KBM-7 (cell line): ENCODE results near the gene RPLP2.
A peak's percentile ranks its signal among the peaks of the same experiment; 100 is the strongest.

Experiments
- DNase-seq: peaks from one replicate; pipeline ENCODE4 v3.0.0-alpha.2; 2015
- in situ Hi-C: fragments of 300-500 bp; cut with MboI; formaldehyde crosslinking; loops from 2 replicates; pipeline ENCODE4 v1.14.3; 2020; ENCODE audit warnings: low sequenced_read_pairs, low pct_unique_long_range_greater_than_20kb, mixed read lengths

RPLP2 gene

DNA sequence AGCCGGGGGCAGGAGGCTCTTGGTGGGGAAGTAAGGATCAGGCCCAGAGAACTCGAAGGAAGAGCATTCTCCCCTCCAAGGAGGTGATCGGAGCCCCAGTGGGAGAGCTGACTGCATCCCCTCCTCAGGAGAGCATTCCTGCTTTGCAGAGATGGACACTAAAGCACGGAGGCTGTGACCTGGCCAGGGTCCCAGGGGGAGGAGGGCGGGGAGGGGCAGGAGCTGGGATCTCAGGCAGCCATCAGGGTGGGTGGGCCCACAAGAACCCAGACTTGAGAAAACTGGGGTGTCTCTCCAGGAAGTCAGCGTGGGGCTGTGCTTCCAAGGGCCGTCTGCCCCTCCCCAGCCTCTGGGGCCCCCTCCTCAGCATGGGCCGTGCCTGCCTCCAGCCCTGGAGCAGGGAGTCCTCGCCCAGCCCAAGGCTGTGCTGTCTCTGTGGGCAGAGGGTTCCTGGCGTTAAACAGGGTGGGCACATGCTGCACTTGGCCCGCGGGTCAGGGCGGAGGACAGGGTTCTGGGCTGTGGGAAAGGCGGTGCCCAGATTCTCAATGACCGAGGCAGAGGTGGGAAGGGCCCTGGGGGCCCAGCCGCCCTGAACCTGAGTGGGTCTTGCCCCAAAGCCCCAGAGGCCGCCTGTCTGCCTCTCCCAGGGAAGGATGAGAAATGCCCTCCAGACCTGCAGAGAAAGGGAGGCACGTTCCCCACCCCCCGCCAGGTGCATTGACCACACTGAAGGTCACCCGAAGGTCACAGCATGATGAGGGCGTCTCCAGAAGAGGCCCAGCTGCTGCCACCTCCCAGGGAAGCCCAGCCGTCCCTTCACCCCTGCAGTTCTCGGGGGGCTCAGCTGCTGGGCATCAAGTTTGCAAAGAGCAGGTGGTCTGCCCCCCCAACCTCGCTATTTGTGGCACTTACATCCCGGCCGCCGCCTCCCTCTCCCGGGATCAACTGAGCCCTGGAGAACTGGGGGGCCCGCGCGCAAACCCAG is 20.5 kb upstream of the RPLP2 start:
- DNase-seq: no peak
- in situ Hi-C loops: no loop called here

DNA sequence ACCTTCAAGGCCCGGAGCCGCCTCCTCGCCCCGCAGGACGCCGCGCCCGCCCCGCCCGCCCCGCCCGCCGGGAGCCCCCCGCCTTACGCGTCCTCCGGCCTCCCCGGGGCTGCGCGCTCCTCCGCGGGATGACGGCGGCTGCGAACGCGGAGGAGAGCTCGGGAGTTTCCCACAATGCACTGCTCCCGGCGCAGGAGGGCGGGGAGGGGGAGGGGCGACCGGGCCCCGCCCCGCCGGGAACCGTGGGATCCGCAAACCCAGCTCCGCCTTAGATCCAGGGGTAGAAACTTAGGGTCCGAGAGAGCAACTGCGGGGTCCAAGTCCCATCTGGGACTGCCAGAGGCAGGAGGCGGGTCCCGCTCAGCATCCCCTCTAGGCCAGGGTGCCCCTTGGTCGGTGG is 19.8 kb upstream of the RPLP2 start, which contains the start of gene CEND1:
Gene CEND1 (minus strand): TSS at position 148 of the 400 bp plus-strand sequence. CDS start 1,514 bp downstream, outside the sequence.
- DNase-seq: no peak
- in situ Hi-C loops: no loop called here

DNA sequence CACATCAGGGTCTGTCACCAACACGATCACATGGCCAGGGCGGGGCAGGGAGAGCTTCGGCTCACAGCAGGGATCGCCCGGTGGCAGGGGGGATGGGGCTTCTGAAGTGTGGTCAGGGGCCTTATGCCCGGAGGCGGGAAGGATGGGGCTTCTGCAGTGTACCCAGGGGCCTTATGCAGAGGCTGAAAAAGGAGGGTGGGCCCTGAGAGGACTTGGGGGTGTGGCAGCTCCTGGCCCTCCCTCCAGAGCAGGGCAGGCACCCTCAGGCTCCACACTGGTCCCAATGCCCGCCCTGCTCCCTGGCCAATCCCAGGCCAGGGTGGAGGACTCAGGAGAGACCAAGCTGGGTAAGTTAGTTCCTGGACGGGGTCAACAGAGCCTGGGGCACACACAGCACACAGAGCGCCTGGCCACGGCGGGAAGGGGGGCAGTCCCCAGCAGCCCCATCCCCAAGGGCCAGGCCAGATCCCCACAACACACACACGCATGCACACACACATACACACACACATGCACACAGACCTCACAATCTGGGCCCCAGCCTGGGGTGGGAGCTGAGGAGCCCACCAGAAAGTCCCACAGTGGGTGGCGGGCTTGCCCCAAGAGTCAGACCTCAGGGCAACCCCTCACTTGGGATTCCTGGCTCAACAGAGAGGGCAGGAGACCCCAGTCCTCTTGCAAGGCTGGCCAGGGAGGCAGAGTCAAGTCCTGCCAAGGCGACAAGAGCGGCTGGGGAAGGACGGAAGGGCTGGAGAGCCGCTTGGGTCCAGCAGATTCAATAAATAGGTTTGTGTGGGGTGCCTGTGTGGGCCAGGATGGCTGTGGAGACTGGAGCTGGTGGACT is 18.8 kb upstream of the RPLP2 start:
- DNase-seq: no peak
- in situ Hi-C loops: no loop called here

DNA sequence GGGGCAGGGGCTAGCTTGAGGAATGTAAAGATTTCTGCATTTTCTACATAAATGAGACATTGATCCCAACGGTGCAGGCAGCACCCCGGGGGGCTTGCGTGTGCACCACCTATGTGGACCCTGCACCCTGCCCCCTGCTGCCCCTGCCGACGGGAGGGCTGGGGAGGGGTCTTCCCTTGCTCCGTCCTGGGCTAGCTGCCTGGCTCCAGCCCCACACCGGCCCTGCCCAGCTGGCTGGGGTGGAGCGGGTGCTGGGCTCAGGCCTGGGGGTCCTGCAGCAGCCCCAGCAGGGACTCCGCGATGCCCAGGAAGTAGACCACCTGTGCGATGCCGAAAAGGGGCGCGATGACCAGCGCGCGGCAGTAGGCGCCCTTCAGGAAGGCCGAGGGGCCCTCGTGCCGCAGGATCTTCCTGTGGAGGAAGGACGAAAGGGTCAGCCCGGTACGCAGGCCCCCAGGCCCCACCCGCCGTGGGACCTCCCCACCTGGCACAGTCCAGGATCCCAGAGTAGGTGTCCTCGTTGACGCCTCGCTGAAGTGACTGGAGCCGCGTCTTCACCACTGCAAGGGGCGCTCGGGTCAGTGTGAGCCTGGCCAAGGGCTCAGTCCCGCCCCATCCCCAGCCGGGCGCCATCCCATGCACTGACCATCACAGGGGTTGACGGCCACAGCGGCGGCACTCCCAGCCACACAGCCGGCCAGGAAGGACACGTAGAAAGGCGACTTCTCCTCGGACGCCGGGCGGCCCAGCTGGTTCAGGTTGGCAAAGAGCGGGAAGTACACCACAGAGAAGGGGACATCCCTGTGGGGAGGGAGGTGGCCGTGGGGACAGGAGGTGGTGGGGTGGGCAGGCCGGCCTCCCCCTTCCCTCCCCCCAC is 17.9 kb upstream of the RPLP2 start:
- in situ Hi-C loops: no loop called here
- DNase-seq: no peak

DNA sequence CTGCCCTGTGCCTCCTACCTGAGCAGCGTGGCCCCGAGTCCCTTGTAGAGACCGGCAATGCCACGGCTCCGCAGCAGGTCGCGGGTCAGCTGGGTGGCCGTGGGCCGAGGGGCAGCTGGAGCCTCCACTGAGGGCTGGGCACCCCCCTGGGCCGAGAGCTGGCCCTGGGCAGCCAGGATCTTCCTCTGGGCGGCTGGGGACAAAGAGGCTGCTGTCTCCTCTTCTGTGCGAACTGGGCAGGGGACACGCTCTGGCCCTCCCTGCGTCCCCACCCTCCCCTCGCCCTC is 17.3 kb upstream of the RPLP2 start:
- no peak for DNase-seq
- in situ Hi-C loops: no loop called here

DNA sequence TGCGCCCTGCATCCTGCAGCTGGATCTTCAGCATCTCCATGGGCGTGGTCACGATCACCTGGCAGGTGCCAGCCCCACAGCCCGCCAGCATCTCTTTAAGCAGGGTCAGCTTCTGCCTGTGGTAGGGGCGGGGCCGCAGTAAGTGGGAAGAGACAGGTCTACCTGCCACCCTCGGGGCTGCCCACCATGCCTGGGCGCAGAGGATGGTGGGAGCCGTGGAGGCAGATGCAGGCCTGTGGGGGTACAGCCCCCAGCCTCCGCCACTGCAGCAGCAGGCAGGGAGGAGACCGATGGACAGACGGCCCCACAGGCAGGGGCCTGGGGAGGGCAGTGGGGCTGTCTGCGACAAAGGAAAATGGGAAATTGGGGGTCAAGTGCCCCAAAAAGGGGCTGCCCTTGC is 16.9 kb upstream of the RPLP2 start:
- DNase-seq: no peak

DNA sequence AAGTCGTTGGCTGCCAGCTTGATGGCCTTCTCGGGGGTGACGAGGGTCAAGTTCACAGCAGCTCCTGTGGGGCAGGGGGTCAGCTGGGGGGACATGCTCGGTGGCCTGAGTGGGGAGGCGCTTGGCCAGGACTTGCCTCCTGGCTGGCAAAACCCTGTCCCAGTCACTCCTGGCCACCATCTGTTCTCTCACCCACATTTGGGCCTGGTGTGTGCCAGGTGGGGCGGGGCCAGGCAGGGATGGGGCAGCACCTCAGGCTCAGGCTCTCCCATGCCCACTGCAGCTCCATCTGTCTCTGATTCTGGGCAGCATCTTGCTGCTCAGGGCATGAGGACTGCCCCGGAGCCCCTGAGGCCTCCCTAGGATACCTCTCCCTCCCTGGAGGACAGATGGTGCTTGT is 16.2 kb upstream of the RPLP2 start:
- in situ Hi-C loops: no loop called here
- DNase-seq: no peak

More for the DNA sequence above, 16.9 kb upstream of the RPLP2 start:
- in situ Hi-C loops: no loop called here

DNA sequence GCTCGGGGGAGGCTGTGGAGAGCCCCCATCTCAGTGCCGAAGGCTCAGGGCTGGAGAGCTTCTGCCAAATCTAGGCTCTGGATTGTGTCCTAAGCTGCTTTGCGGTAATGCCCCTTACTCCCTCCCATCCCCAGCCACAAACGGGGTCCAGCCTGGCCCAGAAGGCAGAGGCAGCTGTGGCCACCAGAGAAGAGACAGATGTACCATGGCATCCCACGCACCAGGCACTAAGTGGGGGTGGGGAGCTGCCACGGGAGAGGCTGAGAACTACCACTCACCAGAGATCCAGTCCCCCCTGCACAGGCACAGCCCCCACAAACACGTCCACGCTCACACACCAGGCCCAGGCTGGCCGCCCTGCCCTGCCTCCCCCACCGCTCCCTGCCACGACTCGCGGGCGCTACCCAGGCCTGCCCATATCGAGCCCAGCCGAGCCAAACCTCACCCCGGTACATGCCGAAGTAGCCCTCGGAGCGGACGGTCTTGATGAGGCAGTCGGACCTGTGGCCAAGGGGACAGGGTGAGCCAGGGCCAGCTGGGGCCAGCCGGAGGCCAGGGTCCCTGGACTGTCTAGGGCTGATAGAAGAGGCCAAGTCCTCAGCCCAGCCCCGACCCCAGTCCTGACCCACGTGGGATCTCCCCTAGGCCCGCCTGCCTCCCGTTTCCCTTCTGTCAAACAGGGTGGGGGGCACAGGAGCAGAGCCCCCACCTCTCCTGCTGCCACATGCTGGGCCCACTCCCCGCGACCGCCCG is 15.6 kb upstream of the RPLP2 start:
- in situ Hi-C loops: no loop called here

DNA sequence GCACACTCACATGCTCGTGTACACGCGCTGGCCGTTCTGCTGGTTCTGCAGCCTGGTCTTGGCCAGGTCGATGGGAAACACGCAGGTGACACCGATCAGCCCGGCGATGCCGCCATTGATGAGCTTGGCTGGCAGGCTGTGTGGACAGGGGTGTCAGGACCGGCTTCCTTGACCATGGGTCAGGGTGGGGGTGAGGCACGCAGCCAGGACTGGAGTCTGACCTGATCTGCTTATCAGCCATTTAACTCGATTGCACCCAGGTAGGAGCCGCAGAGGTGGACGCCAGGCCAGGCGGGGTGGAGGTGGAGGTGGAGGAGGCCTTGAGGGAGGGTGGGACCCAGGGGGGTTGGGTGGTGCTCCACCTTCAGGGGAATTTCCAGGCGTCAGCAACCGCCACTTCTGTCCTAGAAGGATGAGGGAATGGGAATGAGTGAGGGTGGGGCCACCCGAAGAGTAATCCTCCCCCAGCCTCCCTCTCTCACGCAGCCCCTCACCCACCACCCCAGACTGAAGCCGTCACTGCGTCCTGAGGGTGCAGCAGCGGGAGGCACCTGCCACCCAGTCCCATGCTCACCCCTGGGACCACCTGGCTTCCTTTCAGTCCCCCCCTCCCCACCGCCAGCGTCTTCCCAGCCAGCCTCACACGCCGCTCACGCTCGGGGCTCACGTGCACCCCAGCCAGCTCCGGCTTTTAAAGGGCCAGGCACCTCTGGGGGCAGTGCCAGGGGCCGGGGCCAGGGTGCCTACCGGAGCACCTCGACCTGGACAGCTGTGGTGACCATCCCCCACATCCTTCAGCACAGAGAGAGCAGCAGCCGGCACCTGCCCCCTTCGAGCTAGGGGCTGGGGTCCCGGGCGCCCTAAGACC is 14.8 kb upstream of the RPLP2 start:
- in situ Hi-C loops: no loop called here
- no peak for DNase-seq

More for the DNA sequence above, 15.6 kb upstream of the RPLP2 start:
- no peak for DNase-seq

DNA sequence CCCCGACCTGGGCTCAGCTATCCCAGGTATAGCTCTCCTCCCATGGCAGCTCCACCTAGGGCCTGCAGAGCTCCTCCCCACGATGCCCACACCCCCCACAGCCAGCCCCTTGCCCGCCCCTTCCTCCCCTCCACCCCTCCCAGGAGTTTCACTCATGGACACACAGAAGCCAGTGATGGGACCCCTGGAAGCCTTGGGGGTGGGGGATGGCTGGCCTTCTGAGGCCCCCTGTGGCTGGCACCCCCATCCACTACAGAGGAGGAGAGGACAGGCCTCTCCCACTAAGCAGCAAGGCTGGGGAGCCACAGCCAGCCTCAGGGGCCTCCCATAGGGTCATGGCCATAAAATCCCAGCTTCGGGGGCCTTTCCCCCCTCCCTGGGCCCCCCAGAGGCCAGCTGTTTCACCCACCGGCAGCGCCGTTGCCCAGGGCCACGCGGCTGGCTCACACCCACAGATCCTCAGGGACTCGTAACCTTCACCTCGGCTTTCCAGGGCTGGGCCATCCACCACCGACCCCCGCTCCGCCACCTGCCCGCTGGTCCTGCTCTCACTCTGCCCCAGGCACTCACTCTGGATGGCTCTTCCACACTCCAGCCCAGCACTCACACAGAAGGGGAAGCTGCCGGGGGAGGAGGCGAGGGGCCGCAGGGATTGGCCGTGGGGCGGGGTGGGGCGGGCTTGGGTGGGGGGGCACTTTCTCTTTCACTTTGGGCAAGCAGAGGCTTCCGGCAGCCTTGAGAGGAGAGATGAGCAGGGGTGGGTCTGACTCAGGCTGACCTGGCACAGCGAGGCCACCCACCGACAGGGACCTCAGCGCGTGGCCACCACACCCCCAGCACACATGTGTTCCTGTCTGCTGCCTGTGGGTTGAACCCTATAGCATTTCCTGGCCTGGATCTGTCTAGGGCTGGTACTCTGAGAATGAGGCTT is 13.9 kb upstream of the RPLP2 start:
- in situ Hi-C loops: no loop called here
- DNase-seq: peak; percentile 65

DNA sequence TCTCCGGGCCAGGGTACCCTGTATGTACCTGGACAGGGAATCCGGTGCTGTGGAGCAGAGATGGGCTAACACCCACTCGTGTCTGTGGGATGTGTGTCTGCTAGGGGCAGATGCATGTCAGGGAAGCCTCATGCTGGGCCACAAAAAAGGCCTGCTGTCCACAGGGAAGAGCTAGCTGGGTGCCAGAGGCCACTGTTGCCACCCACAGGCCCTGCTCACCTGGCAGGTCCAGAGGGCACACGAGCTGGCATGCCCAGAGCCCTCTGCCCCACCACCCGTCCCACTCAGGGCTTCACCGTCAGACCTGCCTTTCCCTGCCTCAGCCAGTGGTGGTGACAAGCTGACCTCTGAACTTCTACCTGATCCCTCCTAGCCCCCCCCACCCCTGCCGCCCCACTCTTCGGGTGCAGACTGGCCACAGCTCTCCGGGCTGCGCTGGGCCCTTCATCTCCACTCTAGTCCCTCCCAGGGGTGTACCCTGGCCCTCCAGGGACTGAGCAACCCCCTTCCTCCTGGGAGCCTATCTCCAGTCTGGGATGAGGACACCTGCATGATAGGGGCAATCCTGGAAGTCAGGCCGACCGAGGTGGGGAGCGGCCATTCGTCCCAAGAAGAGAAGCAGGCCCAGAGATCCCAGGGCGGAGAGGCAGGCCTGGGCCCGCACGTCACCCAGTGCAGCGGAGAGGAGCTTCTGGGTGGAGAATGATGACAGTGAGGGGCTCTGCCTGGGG is 13.0 kb upstream of the RPLP2 start:
- in situ Hi-C loops: no loop called here
- DNase-seq: no peak

DNA sequence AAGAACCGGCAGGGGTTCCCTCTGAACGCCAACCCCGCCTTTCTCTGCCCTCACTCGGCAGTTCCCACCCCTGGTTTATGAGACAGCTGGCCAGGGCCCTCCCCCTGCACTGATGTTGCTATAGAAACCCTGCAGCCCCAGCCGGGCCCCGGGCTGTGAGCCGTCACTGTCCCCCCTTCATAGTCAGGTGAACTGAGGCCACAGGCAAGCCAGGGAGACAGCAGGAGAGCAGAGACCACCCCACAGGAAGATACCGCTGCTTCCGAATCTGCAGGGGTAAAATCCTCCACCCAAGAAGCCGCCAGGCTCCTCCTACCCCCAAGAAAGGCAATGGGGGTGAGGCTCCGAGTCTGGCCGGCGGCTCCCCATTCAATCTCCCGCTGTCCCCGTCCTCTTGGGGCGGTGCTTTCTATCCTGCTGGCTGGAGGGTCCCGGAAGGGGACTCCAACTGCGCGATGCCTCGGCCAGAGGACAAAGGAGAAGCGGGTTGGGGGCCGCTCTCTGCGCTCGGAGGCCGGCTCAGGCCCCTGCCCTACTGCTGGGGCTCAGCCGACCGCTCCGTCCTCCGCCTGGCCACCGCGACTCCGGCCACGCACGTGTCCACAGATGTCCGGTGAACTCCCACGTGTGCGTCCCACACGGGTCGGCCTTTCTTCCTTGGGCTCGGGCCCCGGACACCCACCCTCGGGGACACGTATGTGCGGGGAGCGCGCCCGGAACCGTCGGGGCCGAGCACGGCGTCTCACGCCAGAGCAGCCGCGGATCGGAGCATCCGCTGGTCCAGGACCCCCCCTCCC is 12.3 kb upstream of the RPLP2 start:
- DNase-seq: peak; percentile 82
- in situ Hi-C loops: no loop called here

DNA sequence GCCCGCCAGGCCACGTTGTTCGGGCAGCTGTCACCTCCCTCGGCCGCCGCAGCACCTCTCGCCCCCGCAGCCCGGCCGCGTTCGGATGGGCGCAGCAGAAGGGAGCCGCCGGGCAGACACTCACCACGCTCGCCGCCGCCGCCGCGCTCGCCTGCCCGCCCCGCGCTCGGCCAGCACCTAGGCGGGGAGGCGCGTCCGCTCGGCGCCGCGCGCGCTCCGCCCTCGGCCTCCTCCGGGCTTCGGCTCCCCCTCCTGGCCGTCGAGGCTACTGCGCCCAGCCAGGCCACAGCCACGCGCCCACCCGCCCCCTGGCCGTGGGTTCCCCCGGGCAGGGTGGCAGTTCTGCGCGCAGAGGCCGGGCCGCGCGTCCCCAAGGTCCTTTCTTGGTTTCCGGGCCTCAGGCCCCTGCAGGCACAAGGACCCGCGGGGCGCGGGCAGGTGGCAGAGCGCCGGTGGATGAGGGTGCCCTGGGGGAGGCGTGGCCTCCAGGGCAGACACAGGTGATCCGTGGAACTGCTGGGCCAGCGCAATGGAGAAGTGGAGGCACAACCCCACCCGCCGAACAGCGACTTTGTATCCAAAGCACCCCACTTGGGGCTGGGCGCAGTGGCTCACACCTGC is 11.6 kb upstream of the RPLP2 start, which contains the start of gene SLC25A22:
Gene SLC25A22 (minus strand): TSS at position 189 of the 621 bp plus-strand sequence. CDS start 3,275 bp downstream, outside the sequence.
- DNase-seq: peak; percentile 79
- in situ Hi-C loops: no loop called here

DNA sequence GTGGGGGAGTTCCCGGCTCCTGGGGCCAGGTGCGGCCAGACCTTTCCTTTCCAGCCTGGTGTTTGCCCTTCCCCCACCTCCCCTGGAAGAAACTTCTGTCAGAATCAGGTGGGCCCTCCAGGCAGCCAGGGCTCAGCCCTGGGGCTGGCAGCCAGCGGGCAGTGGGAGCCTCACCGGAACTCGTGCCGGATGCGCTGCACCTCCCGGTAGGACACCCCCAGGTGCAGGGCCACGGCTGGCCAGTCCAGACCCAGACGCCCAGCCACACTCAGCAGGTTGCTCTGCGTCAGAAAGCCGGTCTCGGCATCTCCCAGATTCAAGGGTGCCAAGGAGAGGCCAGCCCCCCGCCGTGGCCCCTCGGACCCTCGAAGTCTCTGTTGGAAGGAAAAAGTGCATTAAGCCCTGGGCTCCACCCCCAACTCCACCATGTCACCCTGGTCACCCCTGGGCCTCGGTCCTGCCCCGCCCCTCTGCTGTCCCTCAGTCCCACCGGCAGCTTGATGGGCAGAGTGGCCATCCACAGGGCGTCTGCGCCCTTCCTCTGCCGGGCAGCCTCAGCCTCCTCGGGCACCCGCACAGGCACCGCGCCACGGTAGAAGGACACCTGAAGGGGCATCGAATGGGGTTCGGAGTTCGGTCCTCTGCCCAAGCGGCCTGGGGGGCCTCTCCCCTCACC is 10.0 kb upstream of the RPLP2 start:
- in situ Hi-C loops: no loop called here
- no peak for DNase-seq
